M059J (cell line): ENCODE measurements around the gene ACOXL. TPM values are rescaled to one million over a fixed set of nuclear protein-coding genes. Genes with fewer than 3 reads are reported as not detected.
A peak's percentile ranks its signal among the peaks of the same experiment; 100 is the strongest.

Experiments
- DNase-seq: peaks from one replicate; pipeline ENCODE4 v3.0.0-alpha.2; 2012; ENCODE audit warnings: low read depth
- total RNA-seq: library from RNA; depleted of rRNA; stranded (reverse); fragments of >200 nt; shearing (Covaris generic); gene quantifications from 2 replicates; pipeline ENCODE4 v1.2.3, GENCODE V29; 2014

ACOXL gene
- total RNA-seq, 1 experiment from 2014 or later = not detected

DNA sequence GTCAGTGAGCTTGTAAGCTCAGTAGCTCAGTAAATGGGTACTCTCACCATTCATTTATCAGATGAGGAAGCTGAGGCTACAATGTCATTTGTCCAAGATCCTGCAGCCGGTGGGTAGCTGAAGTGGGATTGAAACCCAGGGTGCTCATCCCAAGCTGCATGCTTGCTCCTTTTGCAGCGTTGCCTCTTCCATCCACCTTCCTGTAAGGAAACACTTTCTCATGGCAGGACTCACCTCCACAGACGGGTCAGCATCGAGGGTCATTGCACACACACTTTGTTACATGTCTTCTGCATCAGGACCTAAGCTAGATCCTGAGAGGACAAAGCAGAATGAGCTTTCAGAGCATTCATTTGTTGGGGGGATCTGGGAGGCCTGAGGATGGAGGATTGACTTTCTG lies 60.7 kb downstream of the ACOXL start:
- DNase-seq = no peak

DNA sequence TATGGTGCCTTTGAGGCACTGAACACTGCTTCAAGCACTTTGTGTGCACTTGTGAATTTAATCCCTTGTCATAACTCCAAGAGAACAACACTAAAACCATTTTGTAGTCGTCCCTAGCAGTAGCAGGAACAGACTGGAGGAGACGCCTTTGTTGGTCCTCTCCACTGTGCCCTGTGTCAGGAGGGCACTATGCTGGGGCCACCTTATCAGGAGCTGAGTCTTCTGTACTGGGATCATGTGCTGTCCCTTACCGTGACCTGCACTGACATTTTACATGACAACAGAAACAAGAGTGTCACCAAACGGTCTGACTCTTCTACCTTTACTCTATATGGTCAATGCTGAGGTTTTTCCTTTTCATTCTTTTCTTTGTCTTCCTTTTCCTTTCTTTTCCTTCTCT lies 62.0 kb downstream of the ACOXL start:
- DNase-seq = no peak

DNA sequence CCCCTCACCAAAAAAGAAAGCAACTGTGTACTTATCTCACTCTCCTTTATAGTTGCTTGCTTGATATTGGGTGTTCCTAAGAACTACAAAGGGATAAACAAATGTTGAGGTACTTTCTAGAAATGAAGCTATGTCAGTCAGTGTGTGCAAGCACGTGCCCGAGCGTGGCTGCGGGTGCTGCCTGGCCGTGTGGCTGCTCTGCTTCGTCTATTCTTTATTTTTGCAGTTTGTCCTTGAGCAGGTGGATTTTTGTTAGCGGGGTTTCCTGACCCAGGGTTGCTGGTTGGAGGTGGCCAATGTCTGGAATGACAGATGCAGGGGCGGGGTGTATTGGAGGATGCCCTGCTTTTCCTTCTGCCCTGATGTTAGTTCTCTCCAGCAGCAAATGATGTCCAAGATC lies 62.6 kb downstream of the ACOXL start:
- DNase-seq = no peak

DNA sequence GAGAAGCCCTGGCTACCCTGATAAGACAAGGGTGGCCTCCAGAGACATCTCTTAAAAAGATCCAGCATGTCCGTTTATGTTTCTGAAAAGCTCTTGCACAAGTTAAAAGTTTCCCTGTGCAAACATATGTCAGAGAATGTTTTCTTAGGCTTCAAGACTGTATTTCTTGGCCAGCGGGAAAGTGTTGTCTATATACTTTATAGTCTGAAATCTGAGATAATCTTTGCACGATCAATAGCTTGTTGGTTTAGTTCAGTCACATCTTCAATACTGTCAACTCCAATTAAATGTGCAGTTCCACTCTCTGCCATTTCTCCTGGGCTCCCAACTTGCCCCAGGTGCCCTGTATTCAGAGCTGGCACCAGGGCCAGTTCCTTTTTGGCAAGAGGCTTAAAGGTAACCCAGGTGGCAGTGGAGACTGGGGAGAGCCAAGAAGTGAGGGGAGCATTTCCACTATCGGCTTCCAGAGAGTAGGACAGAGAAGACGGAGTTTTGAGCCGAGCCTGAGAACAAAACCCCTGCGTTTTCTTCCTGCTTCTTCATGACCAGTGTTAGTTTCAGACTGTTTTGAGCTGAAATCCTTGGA lies 64.4 kb downstream of the ACOXL start:
- DNase-seq = no peak

DNA sequence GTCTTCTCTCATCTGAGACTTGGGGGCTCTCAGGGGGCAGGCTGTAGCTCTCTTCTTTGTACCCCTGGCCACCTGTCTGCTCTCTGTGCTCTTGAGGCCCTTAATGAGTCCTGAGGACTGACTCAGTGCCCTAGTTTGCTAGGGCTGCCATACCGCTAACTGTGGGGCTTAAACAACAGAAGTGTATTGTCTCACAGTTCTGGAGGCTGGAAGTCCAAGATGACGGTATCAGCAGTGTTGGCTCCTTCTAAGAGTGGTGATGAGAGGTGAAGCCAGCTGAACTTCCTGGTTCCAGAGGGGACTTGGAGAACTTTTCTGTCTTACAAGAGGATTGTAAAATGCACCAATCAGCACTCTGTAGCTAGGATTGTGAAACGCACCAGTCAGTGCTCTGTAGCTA lies 67.0 kb downstream of the ACOXL start:
- DNase-seq = no peak

DNA sequence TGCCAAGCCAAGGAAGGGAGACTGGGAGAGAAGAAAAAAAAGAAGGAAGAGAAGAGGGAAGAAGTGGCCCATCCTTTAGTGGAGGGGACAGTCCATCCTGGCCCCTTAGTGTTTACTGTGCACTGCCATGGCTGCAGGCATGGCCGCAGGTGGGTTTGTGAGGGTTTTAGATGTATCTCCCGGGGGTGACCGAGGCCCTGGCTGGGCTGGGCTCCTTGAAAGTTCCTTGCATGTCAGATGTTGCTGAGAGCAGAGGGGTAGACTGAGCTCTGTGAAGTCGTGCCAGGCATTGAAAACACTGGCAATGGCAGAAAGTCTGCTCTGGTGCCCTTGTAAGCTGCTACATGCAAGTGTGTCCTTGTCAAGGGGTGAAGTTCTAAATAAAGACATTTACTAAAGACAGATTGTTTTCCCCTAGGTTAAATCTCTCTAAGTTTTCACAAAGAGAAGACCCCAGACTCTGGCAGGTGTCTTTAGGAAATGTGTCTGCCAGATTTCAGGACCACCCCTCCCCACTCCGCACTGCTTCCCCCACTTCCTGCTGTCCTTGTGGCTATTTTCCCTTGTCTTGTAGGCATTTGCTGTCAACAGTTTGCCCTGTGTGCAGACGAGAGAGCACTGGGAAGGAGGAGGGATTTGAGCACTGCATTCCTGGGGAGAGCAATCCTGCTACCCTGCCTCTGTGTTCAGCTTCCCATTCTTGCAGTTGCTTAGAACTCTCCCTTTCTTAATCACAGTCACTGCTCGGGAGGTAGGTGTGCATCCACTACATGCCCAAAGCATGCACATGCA lies 68.4 kb downstream of the ACOXL start:
- DNase-seq = no peak

DNA sequence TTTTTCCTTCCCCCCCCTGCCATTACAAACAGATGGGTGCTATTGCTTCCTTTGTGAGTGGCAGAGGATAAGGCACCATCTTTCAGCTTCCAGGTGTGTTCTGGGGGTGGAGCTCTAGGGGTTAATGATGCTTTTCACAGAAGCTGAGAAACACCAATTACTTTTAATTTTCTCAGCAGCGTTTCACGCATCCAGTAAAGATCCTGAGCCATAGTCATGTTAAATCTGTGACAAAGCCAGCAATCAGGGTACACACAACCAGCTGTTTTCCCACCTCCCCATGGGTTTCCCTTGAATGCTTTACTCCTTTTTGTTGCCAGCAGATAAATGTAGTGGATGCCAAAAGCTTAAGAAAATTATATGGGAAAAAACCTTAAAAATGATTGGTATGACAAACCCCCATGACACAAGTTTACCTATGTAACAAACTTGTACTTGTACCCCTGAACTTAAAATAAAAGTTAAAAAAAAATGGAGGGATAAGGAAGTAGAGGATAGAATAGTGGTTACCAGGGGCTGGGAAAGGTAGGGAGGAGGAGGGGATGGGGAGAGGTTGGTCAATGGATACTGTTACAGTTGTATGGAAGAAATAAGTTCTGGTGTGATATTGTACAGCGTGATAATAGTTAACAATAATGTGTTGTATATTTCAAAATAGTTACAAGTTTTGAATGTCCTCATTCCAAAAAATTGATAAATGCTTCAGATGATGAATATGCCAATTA lies 70.0 kb downstream of the ACOXL start:
- DNase-seq = no peak

DNA sequence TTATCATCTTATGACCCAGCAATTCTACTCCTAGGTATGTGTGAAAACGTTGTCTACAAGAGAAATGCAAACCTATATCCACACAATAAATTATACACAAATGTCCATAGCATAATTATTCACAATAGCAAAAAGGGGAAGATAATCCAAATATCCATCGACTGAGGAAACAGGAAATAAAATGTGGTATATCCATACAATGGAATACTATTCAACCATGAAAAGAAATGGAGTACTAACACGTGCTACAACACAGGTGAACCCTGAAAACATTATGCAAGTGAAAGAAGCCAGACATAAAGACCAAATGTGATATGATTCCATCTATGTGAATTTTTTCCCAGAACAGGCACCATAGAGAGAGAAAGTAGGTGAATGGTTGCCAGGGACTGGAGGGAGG lies 72.1 kb downstream of the ACOXL start:
- no peak for DNase-seq

DNA sequence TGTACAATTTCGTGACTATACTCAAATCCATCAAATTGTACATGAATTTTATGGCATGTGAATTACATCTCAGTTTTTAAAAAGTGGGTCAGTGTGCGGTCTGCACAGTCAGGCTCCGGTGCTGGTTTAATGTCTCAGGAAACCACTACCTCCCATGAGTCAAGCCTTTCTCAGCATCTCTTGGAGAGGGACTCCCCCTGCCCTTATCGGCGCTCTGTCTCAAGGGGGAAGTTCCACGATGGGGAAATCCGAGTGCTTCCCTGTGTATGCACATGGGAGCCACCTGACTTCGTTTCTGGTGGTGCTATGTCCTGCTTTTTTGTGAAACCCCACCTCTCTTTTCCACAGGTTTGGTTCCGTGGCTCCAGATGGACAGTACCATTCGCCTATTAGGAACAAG lies 72.5 kb downstream of the ACOXL start:
- DNase-seq = peak; percentile 8

DNA sequence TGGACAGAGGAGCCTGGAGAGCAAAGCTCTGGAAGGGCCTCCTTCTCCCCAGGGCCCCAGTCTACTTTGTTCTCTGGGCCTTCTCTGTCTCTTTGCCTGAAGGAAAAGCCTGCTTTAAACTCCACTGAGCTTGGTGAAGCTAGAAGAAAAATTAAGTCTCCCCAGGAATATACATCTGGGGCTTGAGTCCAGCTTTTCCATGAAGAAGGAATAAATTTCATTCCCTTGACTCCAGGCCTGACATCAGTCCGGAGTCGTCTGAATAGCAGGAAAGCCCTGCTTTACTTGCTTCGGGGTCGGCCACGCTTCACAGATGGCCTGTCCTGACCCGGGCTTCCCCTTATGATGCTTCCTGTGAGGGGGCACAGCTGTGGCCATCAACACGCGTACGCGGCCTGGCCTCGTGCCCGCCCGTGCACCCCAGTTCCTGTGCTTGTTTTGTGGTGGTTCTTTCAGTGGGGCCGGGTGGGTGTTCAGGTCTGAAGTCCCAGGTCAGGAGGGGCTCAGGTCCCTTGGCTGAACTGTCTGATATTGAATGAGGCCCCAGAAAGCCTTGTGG lies 73.6 kb downstream of the ACOXL start:
- DNase-seq = no peak

DNA sequence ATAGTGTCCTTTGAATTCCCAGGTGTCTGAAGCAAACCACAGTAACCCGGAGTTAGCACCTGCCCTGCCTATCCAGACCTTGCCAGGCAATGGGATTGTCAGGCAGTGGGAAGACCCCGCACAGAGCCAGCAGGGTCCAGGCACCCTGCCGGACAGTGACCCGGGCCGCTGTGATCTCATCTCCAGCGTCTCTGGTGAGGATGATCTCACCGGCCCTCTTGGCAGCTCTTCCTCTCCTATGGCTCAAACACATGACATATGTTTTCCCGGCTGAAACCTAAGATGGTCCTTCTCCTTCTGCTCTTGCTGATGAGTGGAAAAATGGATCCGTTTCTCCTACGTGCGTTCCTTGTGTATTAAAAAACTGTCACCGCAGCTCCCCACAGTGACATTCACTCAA lies 75.1 kb downstream of the ACOXL start:
- peak; percentile 9 for DNase-seq

DNA sequence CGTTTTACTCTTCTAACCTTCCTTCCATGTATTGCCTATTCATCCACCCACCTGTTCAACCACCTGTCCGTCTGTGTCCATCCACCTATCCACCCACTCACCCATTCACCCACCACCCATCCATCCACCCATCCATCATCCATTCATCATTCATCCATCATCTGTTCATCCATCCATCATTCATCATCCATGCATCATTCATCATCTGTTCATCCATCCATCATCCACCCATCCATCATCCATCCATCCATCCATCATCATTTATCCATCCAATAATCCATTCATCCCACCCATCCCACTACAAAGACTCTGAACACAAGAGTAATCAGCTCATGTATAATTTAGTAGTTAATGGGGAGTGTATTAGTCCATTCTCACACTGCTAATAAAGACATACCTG lies 78.0 kb downstream of the ACOXL start:
- no peak for DNase-seq

DNA sequence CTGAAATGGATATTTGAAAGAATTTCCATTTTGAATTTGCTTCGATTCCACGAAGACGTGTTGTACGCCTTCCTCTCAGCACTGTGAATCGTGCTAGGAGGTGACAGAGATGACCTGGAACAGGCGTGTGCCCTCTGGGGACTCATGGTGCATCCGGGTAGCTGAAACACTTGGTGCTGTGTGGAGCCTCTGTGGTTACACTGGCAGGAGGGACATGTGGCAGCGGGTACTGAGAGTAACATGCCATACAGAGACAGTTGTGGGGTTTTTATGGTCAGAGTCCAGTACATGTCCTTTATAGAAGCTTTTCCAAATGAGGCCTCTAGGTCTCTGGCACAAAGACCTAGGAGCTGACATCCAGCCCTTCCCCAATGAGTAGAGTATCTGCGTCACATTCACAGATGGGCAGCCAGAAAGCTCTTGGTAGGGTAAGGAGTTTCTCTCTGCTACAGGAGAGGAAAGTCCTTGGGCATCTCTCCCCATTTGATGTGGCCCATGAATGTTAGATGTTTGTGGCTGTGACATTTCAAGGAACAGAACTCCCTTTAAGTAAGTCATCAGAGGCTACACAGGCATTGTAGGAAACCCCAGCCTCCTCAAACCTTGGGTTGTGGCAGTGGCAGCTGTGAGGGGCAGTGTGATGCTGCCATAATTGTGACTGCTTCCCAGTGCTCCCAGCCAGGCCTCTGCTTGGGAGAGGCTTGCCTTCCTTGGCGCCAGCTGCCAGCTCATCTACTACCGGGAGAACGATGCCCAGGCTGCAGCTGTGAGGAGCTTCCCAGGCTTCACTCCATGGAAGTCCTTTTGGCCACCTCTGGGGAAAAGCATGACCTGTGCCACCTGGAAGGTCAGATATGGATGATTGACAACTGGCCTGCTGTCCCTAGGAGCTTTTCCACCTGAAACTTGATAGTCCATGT lies 80.6 kb downstream of the ACOXL start:
- no peak for DNase-seq

DNA sequence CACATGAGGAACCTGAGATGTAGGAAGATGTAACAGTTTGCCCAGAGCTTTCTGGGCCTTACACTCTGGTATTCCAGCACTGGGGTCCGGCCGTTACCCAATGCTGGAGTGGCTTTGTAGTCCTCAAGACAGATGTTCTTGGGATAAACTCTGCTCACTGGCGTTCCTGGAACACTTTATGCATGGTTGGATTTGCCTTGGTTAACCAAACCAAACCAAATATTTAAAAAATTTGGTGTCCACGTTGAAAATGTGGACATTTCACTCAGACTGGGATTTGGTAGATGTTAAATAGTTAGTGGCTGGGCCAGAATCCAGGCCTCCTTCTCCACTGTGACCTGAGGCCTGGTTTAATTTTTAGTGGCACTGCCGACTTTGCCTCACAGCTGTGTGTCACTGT lies 81.5 kb downstream of the ACOXL start:
- no peak for DNase-seq

DNA sequence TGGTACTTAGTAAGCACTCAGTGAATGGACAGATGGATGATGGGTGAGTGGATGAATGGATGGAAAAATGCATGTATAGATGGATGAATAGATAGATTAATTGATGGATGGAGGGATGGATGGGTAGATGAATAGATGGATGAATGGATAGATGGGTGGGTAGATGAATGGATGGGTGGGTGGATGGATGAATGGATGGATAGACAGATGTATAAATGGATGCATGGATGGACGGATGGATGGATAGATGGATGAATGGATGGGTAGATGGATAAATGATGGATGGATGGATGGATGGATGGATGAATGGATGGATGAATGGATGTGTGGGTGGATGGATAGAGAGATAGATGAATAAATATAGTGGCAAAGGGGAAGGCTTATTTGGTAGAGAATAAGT lies 83.6 kb downstream of the ACOXL start:
- DNase-seq = no peak

DNA sequence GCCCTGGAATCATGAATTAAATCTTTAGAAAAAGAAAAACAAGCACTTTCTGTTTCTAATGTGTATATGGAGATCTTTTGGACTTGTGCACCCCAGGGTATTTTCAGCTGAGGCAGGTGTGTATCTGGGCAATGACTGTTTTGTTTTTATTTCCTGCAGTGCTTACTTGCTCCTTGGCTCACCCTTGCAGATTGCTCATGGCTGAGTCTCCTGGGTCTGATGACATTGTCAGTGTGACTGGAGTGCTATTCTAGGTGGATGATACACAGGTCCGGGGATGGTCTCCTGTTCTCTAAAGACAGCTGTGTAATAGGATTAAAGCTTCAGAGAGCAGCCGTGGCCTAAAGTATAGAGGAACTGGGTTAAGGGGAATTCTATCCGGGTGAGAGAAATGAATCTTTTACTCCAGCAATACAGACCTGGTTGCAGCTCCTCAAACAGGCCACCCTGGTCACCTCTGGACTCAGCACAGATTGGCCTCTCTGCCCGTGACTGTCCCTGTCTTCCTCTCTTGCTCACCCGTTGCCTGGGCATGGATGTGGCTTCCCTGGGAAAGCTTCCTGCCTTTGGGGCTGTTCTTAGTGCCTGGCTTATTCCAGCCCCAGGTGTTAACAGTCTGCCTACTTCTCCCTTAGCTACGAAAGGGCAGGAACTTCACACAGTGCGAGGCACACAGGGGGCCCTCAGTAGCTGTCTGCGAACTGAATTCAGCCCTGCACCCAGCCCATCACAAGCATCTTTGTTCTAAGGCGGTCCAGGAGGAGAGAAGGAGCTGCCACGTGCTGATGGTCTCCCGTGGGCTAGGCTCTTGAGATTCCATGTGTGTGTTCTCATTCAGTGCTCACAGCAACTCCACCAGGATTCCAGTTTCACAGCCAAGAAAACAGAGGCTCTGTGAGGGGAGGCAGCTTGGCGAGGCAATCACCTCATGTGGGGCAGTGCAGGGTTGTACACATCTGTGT lies 84.3 kb downstream of the ACOXL start:
- peak; percentile 20 for DNase-seq

DNA sequence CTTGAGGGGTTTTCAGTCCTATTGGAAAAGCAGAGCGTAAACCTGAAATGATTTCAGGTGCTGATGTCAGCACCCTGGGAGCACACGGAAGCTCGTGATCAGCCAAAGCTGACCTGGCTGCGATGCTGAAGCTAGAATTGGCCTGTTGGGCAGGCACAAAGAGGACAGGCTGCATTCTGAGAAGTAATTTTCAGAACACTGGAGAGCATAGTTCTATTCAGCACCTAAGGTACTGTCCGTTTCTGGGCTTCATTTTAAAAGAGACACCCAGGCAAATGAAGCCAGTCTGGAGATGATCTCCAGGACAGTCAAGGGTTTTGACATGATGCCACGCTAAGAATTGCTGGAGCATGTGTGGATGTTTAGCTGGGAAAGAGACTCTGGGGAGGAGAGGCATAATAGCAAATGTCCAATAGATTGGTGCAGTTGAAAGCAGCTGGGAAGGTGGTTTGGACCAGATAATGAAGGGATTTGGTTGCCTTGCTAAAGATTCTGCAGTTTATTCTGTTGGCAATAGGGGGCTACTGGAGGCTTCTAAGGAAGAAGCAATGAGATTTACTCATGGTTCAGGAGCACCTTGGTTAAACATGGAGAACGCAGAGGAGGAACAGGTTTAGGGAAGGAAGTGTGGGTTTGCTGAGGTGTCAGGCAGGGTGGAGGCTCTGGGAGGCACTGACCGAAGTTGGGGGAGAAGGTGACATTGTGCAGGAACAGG lies 86.6 kb downstream of the ACOXL start:
- no peak for DNase-seq

DNA sequence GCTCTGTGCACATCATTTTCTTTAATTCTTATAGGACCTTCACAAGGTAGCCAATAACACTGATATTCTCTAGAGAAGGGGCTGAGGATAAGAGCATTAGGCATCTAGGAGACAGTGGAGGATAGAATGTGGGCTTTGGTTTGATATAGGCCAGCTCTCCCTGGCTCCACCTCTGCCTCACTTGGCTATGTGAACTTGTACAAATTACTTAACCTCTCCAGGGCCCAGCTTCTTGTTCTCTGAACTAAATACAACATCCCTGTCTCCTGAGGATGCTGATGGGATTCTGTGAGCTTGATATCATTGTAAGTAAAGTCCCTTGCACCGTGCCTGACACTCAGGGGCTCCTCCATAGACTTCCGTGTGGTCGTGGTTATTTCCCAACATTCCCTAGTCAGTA lies 87.3 kb downstream of the ACOXL start:
- DNase-seq = no peak

DNA sequence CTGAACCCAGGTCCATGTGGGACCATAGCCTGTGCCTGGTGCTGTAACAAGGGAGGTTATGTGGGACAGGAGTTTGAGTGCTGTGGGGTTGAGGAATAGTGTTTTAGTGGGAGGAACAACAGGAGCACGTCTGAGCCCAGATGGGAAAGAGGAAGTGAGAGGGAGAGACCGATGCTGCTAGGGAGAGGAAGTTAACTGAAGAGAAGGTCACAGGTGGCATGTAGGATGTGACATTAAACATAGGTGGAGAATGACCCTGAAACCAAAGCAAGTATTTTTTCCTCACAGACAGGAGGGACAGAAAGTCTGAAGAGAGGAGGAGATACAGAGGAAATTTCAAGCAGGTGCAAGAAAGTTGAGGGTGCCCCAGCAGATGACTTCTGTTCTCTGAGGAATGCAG lies 87.8 kb downstream of the ACOXL start:
- no peak for DNase-seq

DNA sequence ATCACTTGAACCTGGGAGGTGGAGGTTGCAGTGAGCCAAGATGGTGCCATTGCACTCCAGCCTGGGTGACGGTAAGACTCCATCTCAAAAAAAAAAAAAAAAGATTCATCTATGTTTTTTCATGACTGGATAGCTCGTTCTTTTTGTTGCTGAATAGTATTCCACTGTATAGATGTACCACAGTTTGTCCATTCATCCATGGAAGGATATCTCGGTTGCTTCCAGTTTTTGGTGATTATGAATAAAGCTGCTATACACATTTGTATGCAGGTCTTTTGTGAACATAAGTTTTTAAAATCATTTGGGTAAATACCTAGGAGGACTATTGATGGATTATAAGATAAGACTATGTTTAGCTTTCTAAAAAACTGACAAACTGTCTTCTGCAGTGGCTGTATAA lies 90.8 kb downstream of the ACOXL start:
- no peak for DNase-seq
